ENCODE results near the gene AK8. TPM values are rescaled to one million over a fixed set of nuclear protein-coding genes. Genes with fewer than 3 reads are reported as not detected.
"Not testable (repeated sequence)": the region's sequence is repeated elsewhere in the genome, so short reads cannot be mapped to it uniquely, and the experiment has no call there.

Gene AK8
- total and polyA plus RNA-seq, 8 donors = 0.56 to 0.89 (median 0.60) TPM; not detected in 5

GRCh38 chr9:132773093-132773492, 105.0 kb downstream of the AK8 start:
- Histone ChIP-seq H3K4me1 (peaks cover 0 to 22% (median 19%) of the 10 kb centered on the region in 4 donors), H3K9me3 (no peaks in the 10 kb centered on the region), H3K36me3 (no peaks in the 10 kb centered on the region), H3K27me3 (no peaks in the 10 kb centered on the region), H3K4me3 (no peak overlapping the region), H3K27ac (no peak overlapping the region)
- TF ChIP-seq EP300 (IDR thresholded peaks at IDR 0.05) = no peak
- no peak for TF ChIP-seq CTCF (IDR thresholded peaks at IDR 0.05)
- no peak for TF ChIP-seq POLR2A (IDR thresholded peaks at IDR 0.05)
- TF ChIP-seq POLR2AphosphoS5 (IDR thresholded peaks at IDR 0.05) = no peak
- intact Hi-C loops (cut with DNase I; ENCODE audit: low total_unique reads) = no loop called here
- DNase-seq = no peak
- 86 to 94% (median 88%) methylated on average over 2 of the region's 2 CpGs for WGBS, 5 donors

DNA sequence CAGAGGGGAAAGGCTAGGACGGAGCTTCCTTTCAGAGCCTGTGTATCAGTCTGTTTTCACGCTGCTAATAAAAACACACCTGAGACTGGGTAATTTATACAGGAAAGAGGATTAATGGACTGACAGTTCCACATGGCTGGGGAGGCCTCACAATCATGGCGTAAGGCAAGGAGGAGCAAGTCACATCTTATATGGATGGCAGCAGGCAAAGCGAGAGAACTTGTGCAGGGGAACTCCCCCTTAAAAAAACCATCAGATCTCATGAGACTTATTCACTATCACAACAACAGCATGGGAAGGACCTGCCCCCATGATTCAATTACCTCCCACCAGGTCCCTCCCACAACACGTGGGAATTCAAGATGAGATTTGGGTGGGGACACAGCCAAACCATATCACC, 106.3 kb downstream of the AK8 start:
- H3K9me3 ChIP-seq; intact Hi-C loops (cut with DNase I; ENCODE audit: low total_unique reads); DNase-seq; H3K27ac ChIP-seq; H3K27me3 ChIP-seq; H3K4me3 ChIP-seq; H3K36me3 ChIP-seq: not testable (repeated sequence)
- WGBS, 5 donors = 92 to 97% (median 95%) methylated on average over 5 of the region's 5 CpGs
- H3K4me1 ChIP-seq = peaks cover 0 to 22% (median 19%) of the 10 kb centered on the region in 4 donors

DNA sequence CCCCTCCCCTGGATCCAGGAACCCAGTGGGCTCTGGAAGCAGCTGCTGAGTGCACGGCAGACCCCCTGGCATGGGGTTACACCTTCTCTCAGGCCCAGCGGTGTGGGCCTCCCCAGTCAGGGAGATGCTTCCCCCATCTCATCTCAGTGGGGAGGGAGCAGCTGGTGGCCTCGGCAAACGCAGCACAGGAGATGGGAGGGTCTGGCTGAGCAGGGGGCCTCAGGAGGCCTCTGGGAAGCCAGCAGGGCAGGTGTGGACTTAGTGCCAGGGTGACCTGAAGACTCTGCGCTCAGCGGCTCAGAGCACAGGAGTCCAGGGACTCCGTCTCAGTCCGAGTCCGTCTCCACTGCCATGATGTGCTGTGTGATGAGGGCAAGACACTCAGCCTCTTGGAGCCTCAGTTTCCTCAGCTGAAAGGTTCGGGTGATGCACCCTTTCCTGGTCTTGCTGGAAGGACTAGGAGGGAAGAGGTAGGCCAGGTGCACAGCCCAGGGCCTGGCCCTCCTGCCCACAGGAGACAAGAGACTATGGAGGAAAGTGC, 107.2 kb downstream of the AK8 start:
- H3K4me1 ChIP-seq = peaks cover 0 to 22% (median 19%) of the 10 kb centered on the region in 4 donors
- H3K27me3 ChIP-seq = no peaks in the 10 kb centered on the region
- no peaks in the 10 kb centered on the region for H3K9me3 ChIP-seq
- intact Hi-C loops (cut with DNase I; ENCODE audit: low total_unique reads) = no loop called here
- no peaks in the 10 kb centered on the region for H3K36me3 ChIP-seq
- peak overlapping the region; percentile 69 to 76 (median 72) for H3K4me3 ChIP-seq
- peak overlapping the region; percentile 82 to 90 (median 88) for H3K27ac ChIP-seq
- 67 to 82% (median 79%) methylated on average over 1 to 10 of the region's 10 CpGs for WGBS, 5 donors
- DNase-seq = no peak
- TF ChIP-seq CTCF (IDR thresholded peaks at IDR 0.05) = no peak
- TF ChIP-seq POLR2A (IDR thresholded peaks at IDR 0.05) = no peak
- TF ChIP-seq POLR2AphosphoS5 (IDR thresholded peaks at IDR 0.05) = no peak
- TF ChIP-seq EP300 (IDR thresholded peaks at IDR 0.05) = no peak

- H3K27ac ChIP-seq = peak overlapping the region; percentile 82 to 90 (median 88)
- peak in 2 of 3 donors; percentile 62 to 64 for TF ChIP-seq POLR2AphosphoS5 (IDR thresholded peaks at IDR 0.05)
- no peak for TF ChIP-seq POLR2A (IDR thresholded peaks at IDR 0.05)
- TF ChIP-seq CTCF (IDR thresholded peaks at IDR 0.05) = no peak
- TF ChIP-seq EP300 (IDR thresholded peaks at IDR 0.05) = no peak
- WGBS, 5 donors = 5 to 9% (median 5%) methylated on average over 36 to 54 of the region's 54 CpGs
- peaks cover 0 to 22% (median 19%) of the 10 kb centered on the region in 4 donors for H3K4me1 ChIP-seq
- intact Hi-C loops (cut with DNase I; ENCODE audit: low total_unique reads) = no loop called here
- no peaks in the 10 kb centered on the region for H3K9me3 ChIP-seq
- H3K36me3 ChIP-seq = no peaks in the 10 kb centered on the region
- no peaks in the 10 kb centered on the region for H3K27me3 ChIP-seq
- peak; percentile 78 to 93 for DNase-seq
- peak overlapping the region; percentile 69 to 76 (median 72) for H3K4me3 ChIP-seq
These were observed 107.9 kb downstream of the AK8 start for GRCh38 chr9:132769906-132770769.

Measured in stomach (tissue), 9 donors.